ENCODE measurements around the gene ELMO1. TPM values are rescaled to one million over a fixed set of nuclear protein-coding genes. Genes with fewer than 3 reads are reported as not detected.

ELMO1 gene
- total RNA-seq, 1 experiment from 2014 or later = 1.1 TPM

GRCh38 chr7:37236906-37237305 is 211.8 kb downstream of the ELMO1 start:
- Histone ChIP-seq H2AFZ (ENCODE audit: low read depth, low read length, poor library complexity, severe bottlenecking) (no peak overlapping the region), H3K36me3 (ENCODE audit: control insufficient read depth in 1 of 2, insufficient read depth in 2 of 2, low read length in 2 of 2) (no peaks in the 10 kb centered on the region), H3K9ac (ENCODE audit: low read length) (no peak overlapping the region), H3K4me1 (ENCODE audit: control insufficient read depth in 1 of 2, insufficient read depth in 2 of 2, low read length in 2 of 2) (no peaks in the 10 kb centered on the region), H3K9me2 (ENCODE audit: insufficient read depth) (no peaks in the 10 kb centered on the region), H3K4me2 (ENCODE audit: low read length) (no peak overlapping the region), H3K9me3 (ENCODE audit: control insufficient read depth in 1 of 2, insufficient read depth in 1 of 2, low read depth in 1 of 2, low read length in 2 of 2) (no peaks in the 10 kb centered on the region), H3K79me2 (ENCODE audit: insufficient read depth, low read length) (no peaks in the 10 kb centered on the region), H3K27me3 (ENCODE audit: insufficient read depth, low read length) (peaks cover 45% of the 10 kb centered on the region), H3K4me3 (replicated peaks in 1 of 2; ENCODE audit: low read depth in 1 of 2, low read length in 2 of 2) (no peak overlapping the region), H4K20me1 (ENCODE audit: insufficient read depth) (no peaks in the 10 kb centered on the region), H3K27ac (ENCODE audit: low read depth, low read length) (no peak overlapping the region)
- intact Hi-C loops (cut with micrococcal nuclease) = loop anchor here (5.0 to 10.0 kb wide), 4 partner anchors 260 to 1138 kb away; no protein-coding TSS in a partner anchor
- DNase-seq (ENCODE audit: low read depth, low spot score) = no peak
- TF ChIP-seq JUND (IDR thresholded peaks at IDR 0.05) = no peak
- TF ChIP-seq YY1 (IDR thresholded peaks at IDR 0.05; ENCODE audit: extremely low read depth, insufficient replicate concordance, low read depth, low read length) = no peak
- no peak for TF ChIP-seq SIN3A (IDR thresholded peaks at IDR 0.05; ENCODE audit: low read depth)
- TF ChIP-seq ZBTB33 (IDR thresholded peaks at IDR 0.05; ENCODE audit: extremely low read depth, insufficient replicate concordance, low read length) = no peak
- TF ChIP-seq ZNF274 (IDR thresholded peaks at IDR 0.05; ENCODE audit: low read depth, low read length) = no peak
- no peak for TF ChIP-seq ELF1 (IDR thresholded peaks at IDR 0.05; ENCODE audit: borderline replicate concordance, low read depth)
- no peak for TF ChIP-seq SRF (IDR thresholded peaks at IDR 0.05; ENCODE audit: low read depth)
- no peak for TF ChIP-seq REST (IDR thresholded peaks at IDR 0.05; ENCODE audit: low read depth)
- TF ChIP-seq MAX (IDR thresholded peaks at IDR 0.05) = no peak
- no peak for TF ChIP-seq TCF7L2 (IDR thresholded peaks at IDR 0.05; ENCODE audit: borderline replicate concordance, extremely low read depth, insufficient read depth, insufficient read length)
- TF ChIP-seq, protein P1, sequence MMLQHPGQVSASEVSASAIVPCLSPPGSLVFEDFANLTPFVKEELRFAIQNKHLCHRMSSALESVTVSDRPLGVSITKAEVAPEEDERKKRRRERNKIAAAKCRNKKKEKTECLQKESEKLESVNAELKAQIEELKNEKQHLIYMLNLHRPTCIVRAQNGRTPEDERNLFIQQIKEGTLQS (IDR thresholded peaks at IDR 0.05) = no peak
- TF ChIP-seq FOSL1 (IDR thresholded peaks at IDR 0.05; ENCODE audit: low read depth) = no peak
- TF ChIP-seq POLR2A (IDR thresholded peaks at IDR 0.05; ENCODE audit: borderline replicate concordance, extremely low read depth, insufficient read depth, insufficient read length) = no peak
- no peak for TF ChIP-seq CBX3 (IDR thresholded peaks at IDR 0.05; ENCODE audit: low read depth)
- TF ChIP-seq CEBPB (IDR thresholded peaks at IDR 0.05; ENCODE audit: low read depth) = no peak
- TF ChIP-seq, protein P2, sequence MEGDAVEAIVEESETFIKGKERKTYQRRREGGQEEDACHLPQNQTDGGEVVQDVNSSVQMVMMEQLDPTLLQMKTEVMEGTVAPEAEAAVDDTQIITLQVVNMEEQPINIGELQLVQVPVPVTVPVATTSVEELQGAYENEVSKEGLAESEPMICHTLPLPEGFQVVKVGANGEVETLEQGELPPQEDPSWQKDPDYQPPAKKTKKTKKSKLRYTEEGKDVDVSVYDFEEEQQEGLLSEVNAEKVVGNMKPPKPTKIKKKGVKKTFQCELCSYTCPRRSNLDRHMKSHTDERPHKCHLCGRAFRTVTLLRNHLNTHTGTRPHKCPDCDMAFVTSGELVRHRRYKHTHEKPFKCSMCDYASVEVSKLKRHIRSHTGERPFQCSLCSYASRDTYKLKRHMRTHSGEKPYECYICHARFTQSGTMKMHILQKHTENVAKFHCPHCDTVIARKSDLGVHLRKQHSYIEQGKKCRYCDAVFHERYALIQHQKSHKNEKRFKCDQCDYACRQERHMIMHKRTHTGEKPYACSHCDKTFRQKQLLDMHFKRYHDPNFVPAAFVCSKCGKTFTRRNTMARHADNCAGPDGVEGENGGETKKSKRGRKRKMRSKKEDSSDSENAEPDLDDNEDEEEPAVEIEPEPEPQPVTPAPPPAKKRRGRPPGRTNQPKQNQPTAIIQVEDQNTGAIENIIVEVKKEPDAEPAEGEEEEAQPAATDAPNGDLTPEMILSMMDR (IDR thresholded peaks at IDR 0.05 in 2 of 3, conservative IDR thresholded peaks at IDR 0.05 in 1 of 3; ENCODE audit: borderline replicate concordance in 1 of 3, insufficient read depth in 1 of 3, low read depth in 2 of 3, low read length in 2 of 3) = no peak
- ChIA-PET RAD21 (ENCODE audit: low non-redundant PET in 1 of 2, low total read pairs in 2 of 2, uncharacterized antibody in 2 of 2, unreplicated experiment in 2 of 2) (interaction anchor here in 1 of 2 experiments (0.6 kb wide), 1 partner anchor 601 kb away, joined by 3 read pairs; no protein-coding TSS in a partner anchor), CTCF (no interaction called here), POLR2A (no interaction called here)
- ATAC-seq = no peak
- BruUV-seq (replicated peaks) = no TSS peak
